ENCODE results near the gene RABGAP1L. TPM values are rescaled to one million over a fixed set of nuclear protein-coding genes. Genes with fewer than 3 reads are reported as not detected.
"Not testable (repeated sequence)": the region's sequence is repeated elsewhere in the genome, so short reads cannot be mapped to it uniquely, and the experiment has no call there.

Gene RABGAP1L
- polyA plus RNA-seq, 1 donor, result 51.9 TPM

- peak overlapping the region; percentile 52 for H3K27ac ChIP-seq (ENCODE audit: low read length)
- no peaks in the 10 kb centered on the region for H3K27me3 ChIP-seq (ENCODE audit: control insufficient read depth, insufficient read depth, low read length)
- peaks cover 6% of the 10 kb centered on the region for H3K36me3 ChIP-seq (ENCODE audit: control insufficient read depth, insufficient read depth, low read length)
- WGBS (ENCODE audit: insufficient coverage, low lambda C conversion rate), result 29% methylated on average over 2 of the region's 2 CpGs
- peak in 1 of 2 donors; percentile 66 for DNase-seq
- H3K4me1 ChIP-seq (ENCODE audit: control insufficient read depth, insufficient read depth, low read length), result peaks cover 25% of the 10 kb centered on the region
- H3K4me3 ChIP-seq (ENCODE audit: low read length), result no peak overlapping the region
- peaks cover 3% of the 10 kb centered on the region for H3K9me3 ChIP-seq (ENCODE audit: control insufficient read depth, low read depth, low read length)
Observed at GRCh38 chr1:174894117-174894762, 734.9 kb downstream of the RABGAP1L start.

GRCh38 chr1:174895610-174896009 is 736.3 kb downstream of the RABGAP1L start:
- not testable (repeated sequence) for H3K4me3 ChIP-seq (ENCODE audit: low read length); H3K36me3 ChIP-seq (ENCODE audit: control insufficient read depth, insufficient read depth, low read length); H3K27me3 ChIP-seq (ENCODE audit: control insufficient read depth, insufficient read depth, low read length); DNase-seq; H3K9me3 ChIP-seq (ENCODE audit: control insufficient read depth, low read depth, low read length); H3K27ac ChIP-seq (ENCODE audit: low read length)
- WGBS (ENCODE audit: insufficient coverage, low lambda C conversion rate), result no CpG with 5 or more reads among the region's 1 CpG
- peaks cover 25% of the 10 kb centered on the region for H3K4me1 ChIP-seq (ENCODE audit: control insufficient read depth, insufficient read depth, low read length)

GRCh38 chr1:174898102-174898797 is 738.9 kb downstream of the RABGAP1L start:
- 30% methylated on average over 2 of the region's 3 CpGs for WGBS (ENCODE audit: insufficient coverage, low lambda C conversion rate)
- peak in 1 of 2 donors; percentile 52 for DNase-seq
- Histone ChIP-seq H3K4me3 (ENCODE audit: low read length) (no peak overlapping the region), H3K4me1 (ENCODE audit: control insufficient read depth, insufficient read depth, low read length) (peaks cover 23% of the 10 kb centered on the region), H3K36me3 (ENCODE audit: control insufficient read depth, insufficient read depth, low read length) (peaks cover 6% of the 10 kb centered on the region), H3K27ac (ENCODE audit: low read length) (peak overlapping the region; percentile 12), H3K9me3 (ENCODE audit: control insufficient read depth, low read depth, low read length) (no peaks in the 10 kb centered on the region), H3K27me3 (ENCODE audit: control insufficient read depth, insufficient read depth, low read length) (no peaks in the 10 kb centered on the region)

GRCh38 chr1:174900317-174900716 is 741.0 kb downstream of the RABGAP1L start:
- Histone ChIP-seq H3K9me3 (ENCODE audit: control insufficient read depth, low read depth, low read length) (peaks cover 5% of the 10 kb centered on the region), H3K4me3 (ENCODE audit: low read length) (no peak overlapping the region), H3K27me3 (ENCODE audit: control insufficient read depth, insufficient read depth, low read length) (no peaks in the 10 kb centered on the region), H3K4me1 (ENCODE audit: control insufficient read depth, insufficient read depth, low read length) (peaks cover 14% of the 10 kb centered on the region), H3K27ac (ENCODE audit: low read length) (no peak overlapping the region), H3K36me3 (ENCODE audit: control insufficient read depth, insufficient read depth, low read length) (peaks cover 16% of the 10 kb centered on the region)
- whole genome bisulfite sequencing (ENCODE audit: insufficient coverage, low lambda C conversion rate), result no CpG with 5 or more reads among the region's 3 CpGs
- DNase-seq, result no peak

GRCh38 chr1:174902531-174903099 is 743.3 kb downstream of the RABGAP1L start:
- Histone ChIP-seq H3K4me3 (ENCODE audit: low read length) (no peak overlapping the region), H3K4me1 (ENCODE audit: control insufficient read depth, insufficient read depth, low read length) (peaks cover 11% of the 10 kb centered on the region), H3K9me3 (ENCODE audit: control insufficient read depth, low read depth, low read length) (peaks cover 11% of the 10 kb centered on the region), H3K27me3 (ENCODE audit: control insufficient read depth, insufficient read depth, low read length) (no peaks in the 10 kb centered on the region), H3K27ac (ENCODE audit: low read length) (no peak overlapping the region), H3K36me3 (ENCODE audit: control insufficient read depth, insufficient read depth, low read length) (peaks cover 18% of the 10 kb centered on the region)
- DNase-seq, result no peak
- no CpG with 5 or more reads among the region's 4 CpGs for WGBS (ENCODE audit: insufficient coverage, low lambda C conversion rate)

GRCh38 chr1:174911606-174912005 is 752.3 kb downstream of the RABGAP1L start:
- 40% methylated on average over 1 of the region's 3 CpGs for WGBS (ENCODE audit: insufficient coverage, low lambda C conversion rate)
- Histone ChIP-seq H3K27me3 (ENCODE audit: control insufficient read depth, insufficient read depth, low read length) (no peaks in the 10 kb centered on the region), H3K4me3 (ENCODE audit: low read length) (no peak overlapping the region), H3K27ac (ENCODE audit: low read length) (no peak overlapping the region), H3K4me1 (ENCODE audit: control insufficient read depth, insufficient read depth, low read length) (peaks cover 13% of the 10 kb centered on the region), H3K36me3 (ENCODE audit: control insufficient read depth, insufficient read depth, low read length) (no peaks in the 10 kb centered on the region), H3K9me3 (ENCODE audit: control insufficient read depth, low read depth, low read length) (no peaks in the 10 kb centered on the region)
- DNase-seq, result no peak

- Histone ChIP-seq H3K27me3 (ENCODE audit: control insufficient read depth, insufficient read depth, low read length) (no peaks in the 10 kb centered on the region), H3K4me3 (ENCODE audit: low read length) (no peak overlapping the region), H3K9me3 (ENCODE audit: control insufficient read depth, low read depth, low read length) (no peaks in the 10 kb centered on the region), H3K4me1 (ENCODE audit: control insufficient read depth, insufficient read depth, low read length) (peaks cover 13% of the 10 kb centered on the region), H3K36me3 (ENCODE audit: control insufficient read depth, insufficient read depth, low read length) (no peaks in the 10 kb centered on the region), H3K27ac (ENCODE audit: low read length) (peak overlapping the region; percentile 69)
- DNase-seq, result peak in 1 of 2 donors; percentile 36
Observed at GRCh38 chr1:174912264-174912663, 752.9 kb downstream of the RABGAP1L start.

GRCh38 chr1:174913225-174913903 is 754.0 kb downstream of the RABGAP1L start:
- 0% methylated on average over 1 of the region's 5 CpGs for WGBS (ENCODE audit: insufficient coverage, low lambda C conversion rate)
- H3K27me3 ChIP-seq (ENCODE audit: control insufficient read depth, insufficient read depth, low read length), result no peaks in the 10 kb centered on the region
- peak overlapping the region; percentile 69 for H3K27ac ChIP-seq (ENCODE audit: low read length)
- H3K9me3 ChIP-seq (ENCODE audit: control insufficient read depth, low read depth, low read length), result no peaks in the 10 kb centered on the region
- H3K36me3 ChIP-seq (ENCODE audit: control insufficient read depth, insufficient read depth, low read length), result no peaks in the 10 kb centered on the region
- peaks cover 13% of the 10 kb centered on the region for H3K4me1 ChIP-seq (ENCODE audit: control insufficient read depth, insufficient read depth, low read length)
- peak in 1 of 2 donors; percentile 37 for DNase-seq
- H3K4me3 ChIP-seq (ENCODE audit: low read length), result no peak overlapping the region

GRCh38 chr1:174914991-174915390 is 755.7 kb downstream of the RABGAP1L start:
- no peak overlapping the region for H3K27ac ChIP-seq (ENCODE audit: low read length)
- H3K4me1 ChIP-seq (ENCODE audit: control insufficient read depth, insufficient read depth, low read length), result peaks cover 13% of the 10 kb centered on the region
- H3K4me3 ChIP-seq (ENCODE audit: low read length), result no peak overlapping the region
- peaks cover under 1% of the 10 kb centered on the region for H3K9me3 ChIP-seq (ENCODE audit: control insufficient read depth, low read depth, low read length)
- DNase-seq, result no peak
- peaks cover 4% of the 10 kb centered on the region for H3K36me3 ChIP-seq (ENCODE audit: control insufficient read depth, insufficient read depth, low read length)
- H3K27me3 ChIP-seq (ENCODE audit: control insufficient read depth, insufficient read depth, low read length), result no peaks in the 10 kb centered on the region
- WGBS (ENCODE audit: insufficient coverage, low lambda C conversion rate), result no CpG with 5 or more reads among the region's 1 CpG

- DNase-seq, result no peak
- no peaks in the 10 kb centered on the region for H3K27me3 ChIP-seq (ENCODE audit: control insufficient read depth, insufficient read depth, low read length)
- H3K4me1 ChIP-seq (ENCODE audit: control insufficient read depth, insufficient read depth, low read length), result peaks cover 13% of the 10 kb centered on the region
- no peak overlapping the region for H3K4me3 ChIP-seq (ENCODE audit: low read length)
- peaks cover 3% of the 10 kb centered on the region for H3K9me3 ChIP-seq (ENCODE audit: control insufficient read depth, low read depth, low read length)
- peaks cover 4% of the 10 kb centered on the region for H3K36me3 ChIP-seq (ENCODE audit: control insufficient read depth, insufficient read depth, low read length)
- no peak overlapping the region for H3K27ac ChIP-seq (ENCODE audit: low read length)
- WGBS (ENCODE audit: insufficient coverage, low lambda C conversion rate), result no CpG with 5 or more reads among the region's 3 CpGs
Observed at GRCh38 chr1:174916846-174917245, 757.5 kb downstream of the RABGAP1L start.

Data from large intestine (tissue), 3 donors.